ENCODE data around the gene RHOC. TPM values are rescaled to one million over a fixed set of nuclear protein-coding genes. Genes with fewer than 3 reads are reported as not detected.

The RHOC gene
- total RNA-seq, 1 experiment from 2014 or later = 154 TPM

GRCh38 chr1:112723511-112723839 is 16.5 kb upstream of the RHOC start:
- TF ChIP-seq SP1 (IDR thresholded peaks at IDR 0.05; ENCODE audit: low read depth) = no peak
- no peak for TF ChIP-seq EZH2phosphoT487 (IDR thresholded peaks at IDR 0.05; ENCODE audit: borderline replicate concordance)
- TF ChIP-seq TCF7L2 (IDR thresholded peaks at IDR 0.05; ENCODE audit: borderline replicate concordance, extremely low read depth, insufficient read depth, insufficient read length) = no peak
- TF ChIP-seq POLR2A (IDR thresholded peaks at IDR 0.05; ENCODE audit: borderline replicate concordance, extremely low read depth, insufficient read depth, insufficient read length) = no peak
- no peak for TF ChIP-seq EGR1 (IDR thresholded peaks at IDR 0.05; ENCODE audit: low read depth)
- TF ChIP-seq CBX3 (IDR thresholded peaks at IDR 0.05; ENCODE audit: low read depth) = no peak
- no peak for TF ChIP-seq REST (IDR thresholded peaks at IDR 0.05; ENCODE audit: low read depth)
- no peak for TF ChIP-seq ELF1 (IDR thresholded peaks at IDR 0.05; ENCODE audit: borderline replicate concordance, low read depth)
- TF ChIP-seq ZFX (IDR thresholded peaks at IDR 0.05) = no peak
- no peak for TF ChIP-seq ZNF274 (IDR thresholded peaks at IDR 0.05; ENCODE audit: low read depth, low read length)
- no peak for TF ChIP-seq SRF (IDR thresholded peaks at IDR 0.05; ENCODE audit: low read depth)
- no peak for TF ChIP-seq CTCF (IDR thresholded peaks at IDR 0.05 in 2 of 3, conservative IDR thresholded peaks at IDR 0.05 in 1 of 3; ENCODE audit: borderline replicate concordance in 1 of 3, insufficient read depth in 1 of 3, low read depth in 2 of 3, low read length in 2 of 3)
- TF ChIP-seq FOSL1 (IDR thresholded peaks at IDR 0.05; ENCODE audit: low read depth) = no peak
- no peak for TF ChIP-seq RAD21 (IDR thresholded peaks at IDR 0.05; ENCODE audit: low read depth)
- TF ChIP-seq POLR2AphosphoS5 (IDR thresholded peaks at IDR 0.05; ENCODE audit: low read depth, low read length) = no peak
- no peak for TF ChIP-seq CEBPB (IDR thresholded peaks at IDR 0.05; ENCODE audit: low read depth)
- TF ChIP-seq ATF3 (IDR thresholded peaks at IDR 0.05) = no peak
- no peak for TF ChIP-seq ZBTB33 (IDR thresholded peaks at IDR 0.05; ENCODE audit: extremely low read depth, insufficient replicate concordance, low read length)
- no peak for TF ChIP-seq SIN3A (IDR thresholded peaks at IDR 0.05; ENCODE audit: low read depth)
- CTCF ChIA-PET = no interaction called here
- Histone ChIP-seq H3K36me3 (ENCODE audit: control insufficient read depth in 1 of 2, insufficient read depth in 2 of 2, low read length in 2 of 2) (no peaks in the 10 kb centered on the region), H3K79me2 (ENCODE audit: insufficient read depth, low read length) (no peaks in the 10 kb centered on the region), H2AFZ (ENCODE audit: low read depth, low read length, poor library complexity, severe bottlenecking) (no peak overlapping the region), H3K27ac (ENCODE audit: low read depth, low read length) (no peak overlapping the region), H3K4me3 (replicated peaks in 1 of 2; ENCODE audit: low read depth in 1 of 2, low read length in 2 of 2) (no peak overlapping the region), H3K9me3 (ENCODE audit: control insufficient read depth in 1 of 2, insufficient read depth in 1 of 2, low read depth in 1 of 2, low read length in 2 of 2) (no peaks in the 10 kb centered on the region), H3K9me2 (ENCODE audit: insufficient read depth) (no peaks in the 10 kb centered on the region), H3K4me2 (ENCODE audit: low read length) (no peak overlapping the region), H3K4me1 (ENCODE audit: control insufficient read depth in 1 of 2, insufficient read depth in 2 of 2, low read length in 2 of 2) (peaks cover 0 to 14% of the 10 kb centered on the region in 2 experiments; a peak in 2 of 4 replicates), H3K27me3 (ENCODE audit: insufficient read depth, low read length) (no peaks in the 10 kb centered on the region), H3K9ac (ENCODE audit: low read length) (no peak overlapping the region), H4K20me1 (ENCODE audit: insufficient read depth) (no peaks in the 10 kb centered on the region)
- DNase-seq (ENCODE audit: low read depth, low spot score) (no peak), ATAC-seq (no peak)
- BruUV-seq (replicated peaks) = no TSS peak
- intact Hi-C loops (cut with micrococcal nuclease) = no loop called here
- POLR2A ChIA-PET = no interaction called here
- RAD21 ChIA-PET (ENCODE audit: low non-redundant PET in 1 of 2, low total read pairs in 2 of 2, uncharacterized antibody in 2 of 2, unreplicated experiment in 2 of 2) = no interaction called here

Data from HCT116 (cell line).